Measurements from ENCODE around the gene TAB2. TPM values are rescaled to one million over a fixed set of nuclear protein-coding genes. Genes with fewer than 3 reads are reported as not detected.

TAB2 gene
- total and polyA plus RNA-seq, 2 donors (not counting 3 experiments of a cell fraction or from before 2014, with no cell fraction given), result 26.0 to 37.4 TPM

GRCh38 chr6:149446791-149447376, 129.4 kb downstream of the TAB2 start:
- TF ChIP-seq FOS (IDR thresholded peaks at IDR 0.05; ENCODE audit: borderline replicate concordance, insufficient read depth, low read length), result no peak
- dilution Hi-C loops (cut with MboI; ENCODE audit: extremely low pct_ligation_motif_present, low sequenced_read_pairs) (no loop called here), intact Hi-C loops (cut with micrococcal nuclease) (no loop called here)
- Histone ChIP-seq H3K79me2 (ENCODE audit: control insufficient read depth, insufficient read depth, low read length) (no peaks in the 10 kb centered on the region), H2AFZ (ENCODE audit: low read depth, low read length) (no peak overlapping the region), H3K4me1 (ENCODE audit: control insufficient read depth, extremely low read depth, insufficient read depth, low read length) (no peaks in the 10 kb centered on the region), H3K27ac (ENCODE audit: insufficient read depth, low read depth, low read length) (no peak overlapping the region), H3K4me2 (ENCODE audit: insufficient read depth, low read length) (no peak overlapping the region), H3K9ac (replicated peaks; ENCODE audit: extremely low read depth, insufficient read depth, low read length) (no peak overlapping the region), H4K20me1 (replicated peaks; ENCODE audit: control insufficient read depth, extremely low read depth, insufficient read depth, low read length) (no peaks in the 10 kb centered on the region), H3K4me3 (replicated peaks in 1 of 3; ENCODE audit: insufficient read depth in 1 of 3, low read depth in 1 of 3, low read length in 3 of 3) (no peak overlapping the region), H3K9me3 (replicated peaks; ENCODE audit: control insufficient read depth, insufficient read depth, low read length) (no peaks in the 10 kb centered on the region), H3K9me1 (replicated peaks; ENCODE audit: control insufficient read depth, extremely low read depth, insufficient read depth, low read length) (no peaks in the 10 kb centered on the region), H3K36me3 (ENCODE audit: control insufficient read depth in 2 of 2, extremely low read depth in 1 of 2, insufficient read depth in 2 of 2, low read length in 2 of 2) (no peaks in the 10 kb centered on the region), H3K27me3 (ENCODE audit: control insufficient read depth in 2 of 2, insufficient read depth in 2 of 2, low read length in 2 of 2) (peaks cover 11 to 19% of the 10 kb centered on the region in 2 experiments)
- ChIA-PET POLR2A (no interaction called here), CTCF (interaction anchor here (0.6 to 1.4 kb wide), 2 partner anchors 15 to 364 kb away, joined by 4 read pairs; no protein-coding TSS in a partner anchor)
- DNase-seq (ENCODE audit: low read depth, low spot score) (no peak), FAIRE-seq (no peak)
- BruUV-seq (replicated peaks), result no TSS peak

- no peaks in the 10 kb centered on the region for H3K79me2 ChIP-seq (ENCODE audit: control insufficient read depth, insufficient read depth, low read length)
- H2AFZ ChIP-seq (ENCODE audit: low read depth, low read length), result no peak overlapping the region
- no peaks in the 10 kb centered on the region for H3K4me1 ChIP-seq (ENCODE audit: control insufficient read depth, extremely low read depth, insufficient read depth, low read length)
- ChIA-PET CTCF (interaction anchor here (1.3 to 1.4 kb wide), 2 partner anchors 420 to 871 kb away, joined by 3 to 5 read pairs; no protein-coding TSS in a partner anchor), POLR2A (no interaction called here)
- TF ChIP-seq FOS (IDR thresholded peaks at IDR 0.05; ENCODE audit: borderline replicate concordance, insufficient read depth, low read length) (no peak), EZH2 (IDR thresholded peaks at IDR 0.05; ENCODE audit: borderline replicate concordance, low read depth, low read length, severe bottlenecking) (no peak), MAX (IDR thresholded peaks at IDR 0.05; ENCODE audit: insufficient read depth, insufficient read length) (no peak), MYC (IDR thresholded peaks at IDR 0.05; ENCODE audit: low read depth, low read length) (no peak), POLR2A (IDR thresholded peaks at IDR 0.05; ENCODE audit: low read depth, low read length) (no peak), POLR2AphosphoS5 (IDR thresholded peaks at IDR 0.05; ENCODE audit: insufficient read depth, low read depth, low read length) (no peak), CTCF (IDR thresholded peaks at IDR 0.05; ENCODE audit: extremely low read depth in 1 of 2, insufficient read depth in 1 of 2, low read depth in 1 of 2, low read length in 2 of 2) (no peak), JUN (IDR thresholded peaks at IDR 0.05; ENCODE audit: borderline replicate concordance, insufficient read depth, insufficient read length, low read depth) (no peak), GATA2 (IDR thresholded peaks at IDR 0.05; ENCODE audit: insufficient read depth, insufficient read length, low read depth, low read length) (no peak)
- no peak overlapping the region for H3K27ac ChIP-seq (ENCODE audit: insufficient read depth, low read depth, low read length)
- intact Hi-C loops (cut with micrococcal nuclease), result no loop called here
- H3K36me3 ChIP-seq (ENCODE audit: control insufficient read depth in 2 of 2, extremely low read depth in 1 of 2, insufficient read depth in 2 of 2, low read length in 2 of 2), result no peaks in the 10 kb centered on the region
- no peak overlapping the region for H3K4me3 ChIP-seq (replicated peaks in 1 of 3; ENCODE audit: insufficient read depth in 1 of 3, low read depth in 1 of 3, low read length in 3 of 3)
- no peaks in the 10 kb centered on the region for H3K9me3 ChIP-seq (replicated peaks; ENCODE audit: control insufficient read depth, insufficient read depth, low read length)
- dilution Hi-C loops (cut with MboI; ENCODE audit: extremely low pct_ligation_motif_present, low sequenced_read_pairs), result no loop called here
- H3K4me2 ChIP-seq (ENCODE audit: insufficient read depth, low read length), result no peak overlapping the region
- no peaks in the 10 kb centered on the region for H4K20me1 ChIP-seq (replicated peaks; ENCODE audit: control insufficient read depth, extremely low read depth, insufficient read depth, low read length)
- H3K27me3 ChIP-seq (ENCODE audit: control insufficient read depth in 2 of 2, insufficient read depth in 2 of 2, low read length in 2 of 2), result peaks cover 21 to 30% of the 10 kb centered on the region in 2 experiments
- DNase-seq (ENCODE audit: low read depth, low spot score) (no peak), FAIRE-seq (no peak)
- no TSS peak for BruUV-seq (replicated peaks)
- H3K9me1 ChIP-seq (replicated peaks; ENCODE audit: control insufficient read depth, extremely low read depth, insufficient read depth, low read length), result no peaks in the 10 kb centered on the region
- H3K9ac ChIP-seq (replicated peaks; ENCODE audit: extremely low read depth, insufficient read depth, low read length), result no peak overlapping the region
Observed at GRCh38 chr6:149448821-149449453, 131.4 kb downstream of the TAB2 start.

All from endothelial cell of umbilical vein (primary cell).